ENCODE measurements around the gene ZNF460. TPM values are rescaled to one million over a fixed set of nuclear protein-coding genes. Genes with fewer than 3 reads are reported as not detected.

ZNF460 gene
- total and polyA plus RNA-seq, 10 of the 15 experiments (the other 5 are each of a cell fraction or from before 2014, with no cell fraction given): 0.15 to 43.0 (median 8.7) TPM

GRCh38 chr19:57248646-57249045 is 31.6 kb upstream of the ZNF460 start:
- in situ Hi-C loops (cut with MboI) (no loop called here), intact Hi-C loops (cut with micrococcal nuclease; ENCODE audit: unreplicated experiment) (no loop called here)
- H3K9me3 ChIP-seq (replicated peaks; ENCODE audit: control insufficient read depth, insufficient read depth, low read length): no peaks in the 10 kb centered on the region
- no peaks in the 10 kb centered on the region for H4K20me1 ChIP-seq (ENCODE audit: control insufficient read depth, insufficient read depth)
- H3K27ac ChIP-seq (ENCODE audit: control insufficient read depth, insufficient read depth): no peak overlapping the region
- 68% methylated on average over 6 of the region's 6 CpGs for WGBS (ENCODE audit: insufficient coverage, insufficient replicate concordance, low lambda C conversion rate, missing lambda C conversion rate)
- TF ChIP-seq ZBTB11 (CRISPR knock-in tag; IDR thresholded peaks at IDR 0.05): no peak
- TF ChIP-seq PBX3 (IDR thresholded peaks at IDR 0.05; ENCODE audit: insufficient replicate concordance, low read depth, low read length): no peak
- no peak for TF ChIP-seq SMC3 (IDR thresholded peaks at IDR 0.05; ENCODE audit: borderline replicate concordance, low read length)
- TF ChIP-seq IRF3 (IDR thresholded peaks at IDR 0.05): no peak
- no peak for TF ChIP-seq YBX1 (IDR thresholded peaks at IDR 0.05)
- no peak for TF ChIP-seq ZNF384 (IDR thresholded peaks at IDR 0.05; ENCODE audit: borderline replicate concordance, low read depth, low read length)
- TF ChIP-seq MLLT1 (IDR thresholded peaks at IDR 0.05): no peak
- TF ChIP-seq CEBPZ (IDR thresholded peaks at IDR 0.05; ENCODE audit: low read depth, low read length): no peak
- no peak for TF ChIP-seq CBFB (IDR thresholded peaks at IDR 0.05; ENCODE audit: low read depth)
- no peak for TF ChIP-seq SMAD1 (IDR thresholded peaks at IDR 0.05; ENCODE audit: low read depth, partially characterized antibody)
- TF ChIP-seq NBN (IDR thresholded peaks at IDR 0.05): no peak
- no peak for TF ChIP-seq RAD21 (IDR thresholded peaks at IDR 0.05; ENCODE audit: insufficient read depth, low read depth, low read length)
- RAD21 ChIA-PET (ENCODE audit: unreplicated experiment): no interaction called here
- H3K36me3 ChIP-seq (ENCODE audit: control insufficient read depth in 2 of 2, insufficient read depth in 2 of 2, low read length in 1 of 2): peaks cover 5 to 12% of the 10 kb centered on the region in 2 experiments
- CTCF ChIA-PET: no interaction called here
- ATAC-seq: no peak
- no peak for DNase-seq (ENCODE audit: low read depth, low spot score)
- no peak overlapping the region for H3K4me2 ChIP-seq (ENCODE audit: control insufficient read depth, insufficient read depth)
- no peak overlapping the region for H3K4me3 ChIP-seq
- no peaks in the 10 kb centered on the region for H3K4me1 ChIP-seq (ENCODE audit: control insufficient read depth, insufficient read depth, low read length)
- H3K27me3 ChIP-seq (replicated peaks in 1 of 2; ENCODE audit: control insufficient read depth in 2 of 2, insufficient read depth in 2 of 2, low read length in 1 of 2): no peaks in the 10 kb centered on the region
- H2AFZ ChIP-seq (ENCODE audit: control insufficient read depth, low read depth, low read length): no peak overlapping the region
- POLR2A ChIA-PET: no interaction called here
- no peak overlapping the region for H3K9ac ChIP-seq (ENCODE audit: control insufficient read depth, insufficient read depth, low read length)
- FAIRE-seq: no peak
- BruUV-seq (replicated peaks): no TSS peak
- H3K79me2 ChIP-seq (ENCODE audit: control insufficient read depth, insufficient read depth, low read length): no peaks in the 10 kb centered on the region
- SMC1A ChIA-PET (ENCODE audit: uncharacterized antibody, unreplicated experiment): no interaction called here
